GM12892 (cell line): ENCODE measurements around the gene GNA12.
A peak's percentile ranks its signal among the peaks of the same experiment; 100 is the strongest.

Source experiments
- DNase-seq: peaks from one replicate; pipeline ENCODE4 v3.0.0; 2011; ENCODE audit not compliant: insufficient read length
- FAIRE-seq: peaks from 2 replicates; lab custom pipeline; 2011; peaks lifted over from hg19 to GRCh38; lab: Jason Lieb, UNC
- POLR2A ChIP-seq: IDR thresholded peaks from 2 replicates; pipeline ENCODE4 v1.6.1; 2011; ENCODE audit warnings: low read depth, low read length, control low read depth
- POLR2AphosphoS5 ChIP-seq: IDR thresholded peaks from 2 replicates; pipeline ENCODE4 v1.6.1; 2011; ENCODE audit warnings: low read depth, low read length, control low read depth
- TAF1 ChIP-seq: IDR thresholded peaks from 2 replicates; pipeline ENCODE4 v1.6.1; 2011; ENCODE audit warnings: low read depth, mild to moderate bottlenecking, control low read depth, low read length, borderline replicate concordance

Gene GNA12

GRCh38 chr7:2849941-2850766 is 6.0 kb upstream of the GNA12 start:
- no peak for DNase-seq
- peak; percentile 40 for FAIRE-seq
- TF ChIP-seq POLR2AphosphoS5 (no peak), POLR2A (no peak), TAF1 (no peak)

DNA sequence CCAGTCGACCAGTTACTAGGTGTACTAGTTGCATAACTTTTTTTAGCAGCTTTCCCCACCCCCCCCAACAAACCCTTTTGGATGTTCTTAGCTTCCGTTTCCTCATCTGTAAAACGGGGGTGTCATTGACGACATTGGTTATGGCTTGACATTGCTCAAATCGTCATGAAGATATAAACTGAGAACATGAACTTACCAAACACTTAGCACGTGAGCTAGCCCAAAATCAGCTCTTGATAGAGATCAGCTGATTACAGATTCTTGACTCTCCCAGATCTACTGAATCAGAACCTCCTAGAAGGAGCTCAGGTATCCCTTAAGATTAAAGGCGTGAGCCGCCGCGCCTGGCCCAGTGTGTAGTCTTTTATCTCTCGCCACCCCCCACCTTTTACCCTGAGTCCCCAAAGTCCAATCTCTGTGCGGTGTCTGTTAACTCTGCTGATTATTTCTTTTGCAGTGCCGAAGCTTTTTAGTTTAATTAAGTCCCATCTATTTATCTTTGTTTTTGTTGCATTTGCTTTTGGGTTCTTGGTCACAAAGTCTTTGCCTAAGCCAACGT is 1.0 kb upstream of the GNA12 start:
- no peak for FAIRE-seq
- TF ChIP-seq POLR2AphosphoS5 = no peak
- no peak for TF ChIP-seq POLR2A
- TF ChIP-seq TAF1 = no peak
- DNase-seq = no peak

DNA sequence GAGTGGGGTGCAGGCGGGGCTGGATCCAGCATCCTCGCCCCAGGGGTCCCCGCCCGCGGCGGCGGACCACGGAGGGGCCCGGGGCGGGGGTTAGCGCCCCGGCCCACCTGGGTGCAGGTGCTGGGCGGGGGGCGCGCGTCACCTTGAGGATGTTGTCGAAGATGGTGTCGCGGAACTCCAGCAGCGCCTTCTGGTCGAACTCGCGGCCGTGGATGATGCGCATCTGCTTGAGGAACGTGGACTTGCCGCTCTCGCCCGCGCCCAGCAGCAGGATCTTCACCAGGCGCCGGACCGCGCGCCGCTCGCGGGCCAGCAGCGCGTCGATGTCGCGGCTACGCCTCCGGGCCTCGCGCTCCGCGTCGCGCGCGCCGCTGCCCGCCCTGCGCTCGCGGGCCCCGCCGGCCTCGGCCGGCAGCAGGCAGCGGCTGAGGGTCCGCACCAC is 376 bp downstream of the GNA12 start:
- TF ChIP-seq TAF1 (no peak), POLR2AphosphoS5 (no peak), POLR2A (no peak)
- FAIRE-seq = peak; percentile 24
- peak; percentile 39 for DNase-seq

- FAIRE-seq (no peak), DNase-seq (no peak)
- TF ChIP-seq POLR2A = no peak
- no peak for TF ChIP-seq TAF1
- no peak for TF ChIP-seq POLR2AphosphoS5
Observed at GRCh38 chr7:2843191-2843685, 870 bp downstream of the GNA12 start.

- DNase-seq (no peak), FAIRE-seq (no peak)
- no peak for TF ChIP-seq POLR2AphosphoS5
- no peak for TF ChIP-seq TAF1
- TF ChIP-seq POLR2A = no peak
Observed at GRCh38 chr7:2841907-2842306, 2.2 kb downstream of the GNA12 start.

GRCh38 chr7:2840458-2840857 is 3.6 kb downstream of the GNA12 start:
- no peak for FAIRE-seq
- TF ChIP-seq POLR2AphosphoS5 (no peak), POLR2A (no peak), TAF1 (no peak)
- no peak for DNase-seq

- DNase-seq (no peak), FAIRE-seq (no peak)
- TF ChIP-seq POLR2AphosphoS5 (no peak), TAF1 (no peak), POLR2A (no peak)
Observed at GRCh38 chr7:2838873-2839578, 5.1 kb downstream of the GNA12 start.

GRCh38 chr7:2838451-2838850 is 5.7 kb downstream of the GNA12 start:
- TF ChIP-seq TAF1 (no peak), POLR2AphosphoS5 (no peak), POLR2A (no peak)
- no peak for DNase-seq
- no peak for FAIRE-seq

GRCh38 chr7:2837496-2837895 is 6.6 kb downstream of the GNA12 start:
- FAIRE-seq (peak; percentile 38), DNase-seq (no peak)
- no peak for TF ChIP-seq POLR2A

DNA sequence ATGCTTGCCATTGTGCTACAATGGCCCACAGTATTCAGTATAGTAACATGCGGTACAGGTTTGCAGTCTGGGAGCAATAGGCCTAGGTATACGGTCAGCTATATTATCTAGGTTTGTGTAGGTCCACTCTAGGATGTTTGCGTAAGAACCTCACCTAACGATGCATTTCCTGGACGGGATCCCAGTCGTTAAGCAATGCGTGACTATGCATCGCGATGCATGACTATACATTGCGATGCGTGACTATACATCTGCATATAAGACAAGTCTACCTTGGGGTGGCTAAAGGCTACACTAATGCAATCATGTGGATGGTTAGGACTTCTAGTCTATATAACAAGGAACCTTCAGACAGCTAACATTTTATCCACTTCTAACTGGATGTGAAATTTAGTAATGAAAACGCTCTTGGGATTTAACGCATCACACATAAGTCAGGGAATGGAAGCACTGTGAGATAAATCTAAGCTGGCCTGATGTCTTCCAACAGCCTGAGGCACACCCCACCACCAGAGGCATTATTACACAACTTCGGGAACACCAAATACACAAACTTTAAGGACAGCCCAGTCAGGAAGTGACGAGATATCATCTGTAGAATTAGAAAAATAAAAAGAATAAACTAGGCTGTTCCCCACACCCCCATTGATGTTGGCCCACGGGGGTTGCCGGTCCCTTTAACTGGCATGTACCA is 9.2 kb downstream of the GNA12 start:
- peak; percentile 30 for FAIRE-seq
- no peak for DNase-seq
- TF ChIP-seq TAF1 = no peak
- TF ChIP-seq POLR2AphosphoS5 = no peak
- TF ChIP-seq POLR2A = no peak

GRCh38 chr7:2833083-2833910 is 10.8 kb downstream of the GNA12 start:
- FAIRE-seq = no peak
- DNase-seq = no peak
- TF ChIP-seq POLR2A (no peak), TAF1 (no peak), POLR2AphosphoS5 (no peak)
